ENCODE measurements around the gene TRIM66. TPM values are rescaled to one million over a fixed set of nuclear protein-coding genes. Genes with fewer than 3 reads are reported as not detected.

The TRIM66 gene
- total RNA-seq, 1 donor from 2014 or later = 7.8 TPM

GRCh38 chr11:8612522-8612921, 69.9 kb downstream of the TRIM66 start:
- no peak for DNase-seq (ENCODE audit: low spot score)

- DNase-seq (ENCODE audit: low spot score) = no peak
Observed at GRCh38 chr11:8610532-8611116, 71.8 kb downstream of the TRIM66 start.

- DNase-seq (ENCODE audit: low spot score) = no peak
Observed at GRCh38 chr11:8608652-8609051, 73.8 kb downstream of the TRIM66 start.

- DNase-seq (ENCODE audit: low spot score) = no peak
Observed at GRCh38 chr11:8605971-8606563, 76.4 kb downstream of the TRIM66 start.

- DNase-seq (ENCODE audit: low spot score) = no peak
Observed at GRCh38 chr11:8604078-8604723, 78.3 kb downstream of the TRIM66 start.

- no peak for DNase-seq (ENCODE audit: low spot score)
Observed at GRCh38 chr11:8603696-8604077, 78.8 kb downstream of the TRIM66 start.

- DNase-seq (ENCODE audit: low spot score) = no peak
Observed at GRCh38 chr11:8601376-8602133, 80.9 kb downstream of the TRIM66 start.

GRCh38 chr11:8598506-8598905, 84.0 kb downstream of the TRIM66 start:
- DNase-seq (ENCODE audit: low spot score) = no peak

- no peak for DNase-seq (ENCODE audit: low spot score)
Observed at GRCh38 chr11:8597182-8597581, 85.3 kb downstream of the TRIM66 start.

GRCh38 chr11:8596504-8597046, 85.9 kb downstream of the TRIM66 start:
- no peak for DNase-seq (ENCODE audit: low spot score)

GRCh38 chr11:8593935-8594909, 88.2 kb downstream of the TRIM66 start, which contains the start of gene STK33:
TSS of gene STK33 (minus strand) at chr11:8594228. CDS start at chr11:8474905, 119,323 bp downstream.
- no peak for DNase-seq (ENCODE audit: low spot score)

GRCh38 chr11:8593455-8593854, 89.0 kb downstream of the TRIM66 start:
- no peak for DNase-seq (ENCODE audit: low spot score)

GRCh38 chr11:8587915-8588314, 94.5 kb downstream of the TRIM66 start:
- DNase-seq (ENCODE audit: low spot score) = no peak

GRCh38 chr11:8586805-8587204, 95.7 kb downstream of the TRIM66 start:
- DNase-seq (ENCODE audit: low spot score) = no peak

- DNase-seq (ENCODE audit: low spot score) = no peak
Observed at GRCh38 chr11:8586184-8586583, 96.3 kb downstream of the TRIM66 start.

GRCh38 chr11:8584511-8584910, 98.0 kb downstream of the TRIM66 start:
- DNase-seq (ENCODE audit: low spot score) = no peak

GRCh38 chr11:8584082-8584481, 98.4 kb downstream of the TRIM66 start:
- no peak for DNase-seq (ENCODE audit: low spot score)

GRCh38 chr11:8581300-8581699, 101.2 kb downstream of the TRIM66 start:
- DNase-seq (ENCODE audit: low spot score) = no peak

GRCh38 chr11:8577791-8578581, 104.5 kb downstream of the TRIM66 start:
- DNase-seq (ENCODE audit: low spot score) = no peak

- DNase-seq (ENCODE audit: low spot score) = no peak
Observed at GRCh38 chr11:8574798-8575197, 107.7 kb downstream of the TRIM66 start.

Measured in mesenteric fat pad (tissue), 1 donor.